GM21576 (cell line): ENCODE measurements around the gene SH3PXD2B.

Experiments
- ATAC-seq: cut with Tn5 transposase; IDR thresholded peaks from one replicate; pipeline ENCODE4 v1.9.1; 2021; ENCODE audit warnings: mild to moderate bottlenecking, moderate library complexity; ENCODE audit not compliant: unreplicated experiment

The SH3PXD2B gene

GRCh38 chr5:172454358-172455086 lies at the start of gene SH3PXD2B:
SH3PXD2B (minus strand) TSS chr5:172454525; CDS start chr5:172454352, 173 bp downstream.
- ATAC-seq, result no peak

DNA sequence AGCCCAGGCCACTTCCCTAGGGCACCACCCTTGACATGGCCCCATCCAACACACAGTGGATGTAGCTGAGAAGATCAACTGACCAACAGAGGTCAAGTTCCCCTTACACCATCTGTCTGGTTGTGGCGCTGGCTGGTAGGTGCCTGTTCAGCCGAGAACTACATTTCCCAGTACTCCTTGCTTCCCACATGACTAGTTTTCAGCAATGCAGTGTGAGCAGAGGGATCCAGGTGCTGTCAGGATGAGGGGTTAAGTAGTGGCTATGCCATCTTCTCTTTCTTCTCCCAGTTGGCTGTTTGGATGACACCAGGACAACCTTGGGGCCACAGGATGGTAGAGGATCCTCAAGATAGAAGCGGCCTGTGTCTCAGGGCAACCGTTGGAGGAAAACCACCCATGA lies 48.6 kb upstream of the SH3PXD2B start:
- no peak for ATAC-seq

DNA sequence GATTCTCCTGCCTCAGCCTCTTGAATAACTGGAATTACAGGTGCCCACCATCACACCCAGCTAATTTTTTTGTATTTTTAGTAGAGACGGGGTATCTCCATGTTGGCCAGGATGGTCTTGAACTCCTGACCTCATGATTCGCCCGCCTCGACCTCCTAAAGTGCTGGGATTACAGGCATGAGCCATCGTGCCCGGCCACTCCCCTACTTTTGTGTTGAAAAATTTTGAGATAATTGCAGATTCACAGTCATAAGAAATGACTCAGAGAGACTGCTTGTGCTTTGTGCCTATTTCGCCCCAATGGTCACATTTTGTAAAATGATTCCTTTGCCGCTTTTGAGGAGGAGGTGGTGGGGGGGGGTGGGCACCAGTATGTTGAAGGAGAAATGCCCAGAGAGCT lies 48.1 kb upstream of the SH3PXD2B start:
- no peak for ATAC-seq

GRCh38 chr5:172501708-172502320 lies 47.5 kb upstream of the SH3PXD2B start:
- no peak for ATAC-seq

GRCh38 chr5:172499287-172499686 lies 45.0 kb upstream of the SH3PXD2B start:
- ATAC-seq, result no peak

DNA sequence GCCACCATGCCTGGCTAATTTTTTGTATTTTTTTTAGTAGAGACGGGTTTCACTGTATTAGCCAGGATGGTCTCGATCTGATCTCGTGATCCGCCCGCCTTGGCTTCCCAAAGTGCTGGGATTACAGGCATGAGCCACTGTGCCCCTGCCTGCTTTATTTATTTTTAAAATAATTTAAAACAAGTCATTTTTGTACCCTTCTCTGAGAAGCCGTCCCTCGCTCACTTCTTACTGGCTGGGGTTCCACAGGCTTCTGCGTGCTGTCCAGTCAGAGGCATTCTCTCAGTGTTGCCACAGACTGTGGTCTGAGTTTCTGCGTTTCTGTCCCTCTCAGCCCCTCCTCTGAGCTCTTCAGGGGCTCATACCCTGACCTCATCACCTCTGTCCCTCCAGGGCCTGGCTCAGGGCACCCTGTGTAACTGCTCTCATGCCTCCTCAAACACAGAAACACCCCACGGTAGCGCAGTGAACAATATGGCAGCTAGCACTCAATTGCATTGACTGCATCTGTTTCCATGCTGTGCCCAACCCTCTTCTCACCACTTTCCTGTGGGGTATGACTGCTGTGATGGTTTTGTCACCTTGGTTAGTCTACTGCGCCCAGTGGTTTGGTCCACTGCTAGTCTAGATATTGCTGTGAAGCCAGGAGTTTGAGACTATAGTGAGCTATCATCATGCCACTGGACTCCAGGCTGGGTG lies 44.3 kb upstream of the SH3PXD2B start:
- no peak for ATAC-seq

DNA sequence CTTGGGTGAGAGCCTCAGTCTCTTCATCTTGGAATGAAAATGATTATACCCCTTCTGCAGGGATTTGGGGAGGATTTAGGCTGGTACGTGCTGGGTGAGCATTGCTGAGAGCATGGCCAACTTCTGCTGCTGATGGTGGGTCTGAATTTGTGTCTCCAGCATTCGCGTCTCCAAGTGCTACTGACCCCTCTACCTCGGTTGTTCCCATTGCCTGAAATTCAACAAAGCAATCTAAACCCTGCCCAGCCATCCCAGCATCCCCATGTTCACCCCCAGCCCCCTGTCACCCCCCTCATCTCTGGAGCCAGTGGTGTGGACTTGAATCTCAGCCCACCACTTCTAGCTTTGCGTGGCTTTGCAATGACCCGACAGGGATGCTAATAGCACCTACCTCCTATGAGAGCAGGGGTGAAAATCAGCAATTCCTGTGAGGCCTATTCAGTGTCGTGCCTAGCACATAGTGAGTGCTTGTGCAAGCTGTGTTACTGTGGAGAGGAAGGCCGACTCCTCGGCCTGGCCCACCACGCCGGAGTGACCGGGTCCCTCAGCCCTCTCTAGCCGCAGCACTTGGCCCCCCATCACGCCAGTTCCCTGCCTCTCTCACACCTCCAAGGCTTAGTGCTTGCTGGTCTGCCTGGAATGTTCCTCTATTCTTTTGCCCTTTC lies 43.4 kb upstream of the SH3PXD2B start:
- no peak for ATAC-seq

DNA sequence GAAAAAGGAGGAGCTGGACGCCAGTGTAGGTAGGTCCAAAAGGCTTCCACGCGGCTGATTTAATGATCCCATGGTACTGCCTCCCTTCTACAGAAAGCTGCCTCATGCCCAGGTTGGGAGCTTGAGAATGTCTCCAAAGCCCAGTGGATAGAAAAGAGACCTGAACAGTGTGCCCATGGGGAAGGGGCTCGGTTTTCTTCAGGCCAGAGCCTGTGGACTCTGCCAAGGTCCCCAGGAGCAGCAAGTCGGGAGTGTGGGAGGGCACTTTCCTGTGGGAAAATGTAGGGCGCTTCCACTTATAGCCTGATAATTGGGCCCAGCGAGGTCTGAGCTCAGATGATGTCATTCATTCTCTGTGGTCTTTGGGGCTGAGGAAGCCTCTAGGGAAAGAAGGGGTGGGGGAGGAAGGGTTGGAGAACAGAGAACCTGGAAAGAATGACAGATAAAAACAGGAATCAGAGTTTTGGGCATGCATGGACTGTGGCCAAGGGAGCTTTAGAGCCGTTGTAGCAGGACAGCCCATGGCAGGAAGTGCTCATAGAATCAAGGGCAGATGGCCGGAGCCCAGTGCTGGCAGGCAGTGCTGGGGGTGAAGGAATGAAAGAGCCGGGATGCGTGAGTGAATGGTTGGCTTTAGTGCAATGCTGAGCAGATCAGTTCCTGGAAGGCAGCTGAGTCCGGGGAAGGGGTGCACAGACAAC lies 42.5 kb upstream of the SH3PXD2B start:
- ATAC-seq, result no peak

GRCh38 chr5:172494630-172495505 lies 40.5 kb upstream of the SH3PXD2B start:
- no peak for ATAC-seq

DNA sequence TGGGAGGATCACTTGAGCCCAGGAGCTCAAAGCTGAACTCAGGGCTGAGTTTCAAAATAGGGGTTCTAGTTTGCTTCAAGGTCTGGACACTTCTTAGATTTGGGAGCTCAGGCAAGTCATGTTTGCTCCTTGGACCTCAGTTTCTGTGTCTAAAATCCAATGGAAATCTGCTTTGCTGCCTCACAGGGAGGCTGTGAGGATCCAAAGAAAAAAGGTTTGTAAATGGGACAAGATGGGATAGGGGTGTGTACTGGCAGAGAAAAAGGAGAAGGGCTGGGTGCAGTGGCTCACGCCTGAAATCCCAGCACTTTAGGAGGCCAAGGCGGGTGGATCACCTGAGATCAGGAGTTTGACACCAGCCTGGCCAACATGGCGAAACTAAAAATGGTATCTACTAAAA lies 39.6 kb upstream of the SH3PXD2B start:
- no peak for ATAC-seq

DNA sequence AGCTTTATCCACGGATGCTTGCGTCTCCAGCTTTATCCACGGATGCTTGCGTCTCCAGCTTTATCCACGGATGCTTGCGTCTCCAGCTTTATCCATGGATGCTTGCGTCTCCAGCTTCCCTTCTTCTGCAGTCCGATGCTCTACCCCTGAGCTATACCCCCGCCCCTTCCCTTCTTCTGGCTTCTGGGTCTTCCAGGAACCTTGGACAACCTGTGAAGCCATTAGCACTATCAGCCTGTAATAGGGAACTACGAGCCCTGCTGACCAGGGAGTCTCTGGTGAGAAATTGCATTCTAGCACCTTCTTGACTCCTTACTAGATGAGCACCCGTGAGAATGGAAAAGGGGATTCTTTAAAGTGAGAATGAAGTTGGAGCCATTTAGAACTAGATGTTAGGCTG lies 39.1 kb upstream of the SH3PXD2B start:
- no peak for ATAC-seq

DNA sequence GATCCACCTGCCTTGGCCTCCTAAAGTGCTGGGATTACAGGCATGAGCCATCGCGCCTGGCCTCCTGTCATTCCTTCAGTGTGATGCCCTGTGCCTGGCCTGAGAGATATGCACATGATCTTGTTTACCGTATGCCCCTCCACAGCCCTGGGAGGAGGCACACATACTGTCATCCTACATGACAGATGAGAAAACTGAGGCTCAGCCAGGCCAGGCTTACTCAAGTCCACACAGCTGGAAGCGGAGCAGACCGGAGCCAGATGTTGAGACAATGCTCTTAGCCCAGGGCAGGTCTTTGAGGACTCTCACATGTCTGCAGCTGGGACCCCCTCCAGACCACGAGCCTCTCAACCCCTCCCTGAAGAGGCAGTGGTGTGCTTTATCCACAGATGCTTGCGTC lies 38.7 kb upstream of the SH3PXD2B start:
- no peak for ATAC-seq

DNA sequence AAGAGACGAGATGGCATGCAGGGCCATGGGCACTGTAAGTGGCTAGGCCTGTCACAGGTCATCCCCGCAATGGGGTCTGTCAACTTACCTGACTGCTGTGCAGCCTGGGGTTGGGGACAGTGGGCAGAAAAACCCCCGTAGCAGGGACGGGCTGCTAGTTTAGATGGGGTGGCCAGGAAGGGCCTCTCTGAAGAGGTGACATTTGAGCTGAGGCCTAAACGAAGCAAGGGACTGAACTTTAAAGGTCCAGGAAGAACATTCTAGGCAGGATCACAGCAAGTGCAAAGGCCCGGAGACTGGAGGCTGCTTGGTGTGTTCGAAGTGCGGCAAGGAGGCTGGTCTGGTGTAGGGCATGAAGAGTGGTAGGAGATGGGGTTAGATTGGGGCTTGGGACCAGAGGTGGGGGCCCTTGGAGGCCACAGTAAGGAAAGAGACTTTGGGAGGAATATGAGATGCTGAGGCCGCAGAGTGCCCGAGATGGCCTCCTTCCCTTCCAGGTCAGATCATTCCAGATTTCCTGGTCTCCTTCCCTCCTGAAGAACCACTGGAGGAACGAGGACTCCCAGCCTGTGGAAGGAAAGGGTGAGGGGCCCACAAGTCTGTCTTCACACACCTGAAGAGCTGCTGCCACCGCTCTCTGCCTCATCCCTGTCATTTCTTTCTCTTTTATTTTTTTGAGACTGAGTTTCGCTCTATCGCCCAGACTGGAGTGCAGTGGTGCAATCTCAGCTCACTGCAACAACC lies 37.9 kb upstream of the SH3PXD2B start:
- ATAC-seq, result no peak

DNA sequence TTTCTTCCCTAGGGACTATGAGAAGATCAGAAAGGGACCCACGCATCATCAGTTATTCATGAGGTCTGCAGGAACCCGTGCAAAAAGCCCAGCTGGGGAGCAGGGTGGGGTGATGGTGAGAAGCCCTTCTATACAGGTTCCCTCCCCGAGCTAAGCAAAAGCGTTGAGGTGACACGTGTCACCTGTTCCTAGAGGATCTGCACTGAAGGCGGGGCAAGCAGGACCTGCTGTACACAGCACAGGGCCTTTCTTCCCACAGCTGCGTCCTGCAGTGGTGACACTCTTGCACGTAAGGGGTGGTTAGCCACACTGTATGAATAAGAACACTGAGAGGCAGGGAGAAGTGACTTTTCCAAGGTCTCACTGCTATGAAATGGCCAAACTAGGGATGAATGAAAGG lies 37.2 kb upstream of the SH3PXD2B start:
- ATAC-seq, result no peak

DNA sequence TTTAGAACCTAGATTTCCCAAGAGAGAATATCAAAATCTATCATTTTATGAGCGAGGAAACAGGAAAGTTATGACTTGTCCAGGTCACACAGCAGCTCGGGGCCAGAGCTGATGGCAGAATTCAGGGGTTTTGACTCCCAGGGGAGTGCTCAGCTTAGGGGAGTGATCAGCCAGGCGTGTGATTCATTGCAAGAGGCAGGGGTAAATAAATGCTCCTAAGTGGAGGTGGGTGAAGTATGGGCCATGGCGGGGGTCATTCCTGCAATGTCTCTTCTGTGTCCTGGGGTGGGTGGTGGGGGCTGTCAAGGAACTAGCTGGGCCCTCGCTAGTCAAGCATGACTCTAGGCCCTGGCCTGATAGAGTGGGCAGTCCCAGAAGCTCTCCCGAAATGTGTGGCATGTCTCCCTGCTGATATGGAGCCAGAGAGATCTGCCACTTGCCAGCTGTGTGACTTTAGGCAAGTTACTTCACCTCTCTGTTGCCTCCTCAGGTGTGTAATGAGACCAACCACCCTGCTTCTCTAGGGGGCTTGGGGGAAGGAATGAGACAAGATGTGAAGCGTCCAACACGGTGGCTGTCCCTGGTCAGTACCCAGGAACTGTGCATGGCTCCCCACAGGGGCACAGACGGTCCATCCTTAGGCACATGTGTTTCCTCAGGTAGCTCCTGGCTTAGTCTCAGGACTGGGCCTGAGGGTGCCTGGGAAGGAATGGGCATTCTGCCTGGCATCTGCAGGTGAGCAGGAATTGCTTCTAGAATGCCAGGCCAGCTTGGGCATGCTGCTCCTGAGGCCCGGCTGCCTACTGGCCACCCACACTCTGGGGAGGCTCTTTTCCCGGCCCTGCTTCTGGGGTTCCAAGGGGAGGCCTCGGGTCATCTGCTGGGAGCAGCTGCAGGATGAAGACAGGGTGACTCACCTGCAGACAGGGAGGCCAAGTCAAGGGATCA lies 36.5 kb upstream of the SH3PXD2B start:
- no peak for ATAC-seq

DNA sequence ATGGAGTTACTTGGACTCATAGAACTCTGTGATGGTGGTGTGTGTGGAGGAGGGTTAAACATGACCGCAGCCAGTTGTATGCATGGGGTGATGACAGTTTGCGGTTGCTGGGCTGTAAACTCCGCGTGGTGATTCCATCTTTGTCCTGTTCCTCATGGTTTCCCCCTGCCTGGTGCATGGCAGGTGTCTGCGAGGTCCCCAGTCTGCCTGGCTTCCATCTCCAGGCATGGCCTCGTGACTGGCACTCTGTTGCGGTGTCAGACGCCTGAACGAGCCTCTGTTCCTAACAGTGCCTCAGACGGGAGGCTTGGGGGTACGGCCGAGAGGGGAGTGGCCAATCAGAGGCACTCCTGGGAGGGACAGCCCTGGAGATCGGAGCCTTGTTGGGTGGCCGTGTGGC lies 33.9 kb upstream of the SH3PXD2B start:
- no peak for ATAC-seq

GRCh38 chr5:172487671-172488070 lies 33.3 kb upstream of the SH3PXD2B start:
- ATAC-seq, result no peak

- ATAC-seq, result no peak
Observed at GRCh38 chr5:172486912-172487311, 32.6 kb upstream of the SH3PXD2B start.
